H4 (cell line): ENCODE measurements around the gene CAMKK1. TPM values are rescaled to one million over a fixed set of nuclear protein-coding genes. Genes with fewer than 3 reads are reported as not detected.
A peak's percentile ranks its signal among the peaks of the same experiment; 100 is the strongest.
"Not testable (repeated sequence)": the region's sequence is repeated elsewhere in the genome, so short reads cannot be mapped to it uniquely, and the experiment has no call there.

ENCODE experiments used
- DNase-seq: peaks from one replicate; pipeline ENCODE4 v3.0.0-alpha.2; 2015; ENCODE audit warnings: low spot score
- total RNA-seq: library from RNA; depleted of rRNA; stranded (reverse); fragments of >200 nt; shearing (Covaris generic); gene quantifications from 2 replicates; pipeline ENCODE4 v1.2.3, GENCODE V29; 2014

The CAMKK1 gene
- total RNA-seq, 1 experiment from 2014 or later, result 2.7 TPM

DNA sequence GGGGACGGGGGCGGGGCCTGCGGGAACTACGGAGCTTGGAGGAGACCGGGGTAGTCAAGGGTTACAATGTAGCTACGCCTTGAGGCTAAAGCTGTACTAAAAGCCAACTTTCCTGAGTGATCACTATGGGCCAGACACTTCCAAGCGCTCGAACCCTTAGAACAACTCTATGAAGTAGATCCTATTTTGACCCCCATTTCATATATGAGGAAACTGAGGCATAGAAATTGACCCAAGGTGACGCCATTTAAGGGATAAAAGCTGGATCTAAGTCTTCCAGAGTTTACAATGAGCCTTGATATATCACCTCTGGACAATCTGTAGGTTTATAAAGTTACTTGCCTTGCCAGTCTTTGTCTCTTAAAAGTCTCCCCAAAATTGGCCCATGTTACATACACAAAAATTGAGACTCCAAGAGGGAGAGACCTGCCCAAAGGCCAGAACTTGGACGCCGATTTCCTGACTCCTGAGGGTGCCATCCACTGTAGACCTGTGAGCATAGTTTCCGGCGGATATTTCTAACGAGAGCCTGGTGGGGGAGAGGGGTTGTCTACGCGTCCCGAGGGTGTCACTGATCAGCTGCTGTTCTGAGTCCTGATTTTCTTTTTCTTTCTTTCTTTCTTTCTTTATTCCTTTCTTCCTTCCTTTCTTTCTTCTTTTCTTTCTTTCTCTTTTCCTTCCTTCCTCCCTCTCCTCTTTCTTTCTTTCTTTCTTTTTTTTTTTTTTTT, 46.3 kb downstream of the CAMKK1 start:
- no peak for DNase-seq

DNA sequence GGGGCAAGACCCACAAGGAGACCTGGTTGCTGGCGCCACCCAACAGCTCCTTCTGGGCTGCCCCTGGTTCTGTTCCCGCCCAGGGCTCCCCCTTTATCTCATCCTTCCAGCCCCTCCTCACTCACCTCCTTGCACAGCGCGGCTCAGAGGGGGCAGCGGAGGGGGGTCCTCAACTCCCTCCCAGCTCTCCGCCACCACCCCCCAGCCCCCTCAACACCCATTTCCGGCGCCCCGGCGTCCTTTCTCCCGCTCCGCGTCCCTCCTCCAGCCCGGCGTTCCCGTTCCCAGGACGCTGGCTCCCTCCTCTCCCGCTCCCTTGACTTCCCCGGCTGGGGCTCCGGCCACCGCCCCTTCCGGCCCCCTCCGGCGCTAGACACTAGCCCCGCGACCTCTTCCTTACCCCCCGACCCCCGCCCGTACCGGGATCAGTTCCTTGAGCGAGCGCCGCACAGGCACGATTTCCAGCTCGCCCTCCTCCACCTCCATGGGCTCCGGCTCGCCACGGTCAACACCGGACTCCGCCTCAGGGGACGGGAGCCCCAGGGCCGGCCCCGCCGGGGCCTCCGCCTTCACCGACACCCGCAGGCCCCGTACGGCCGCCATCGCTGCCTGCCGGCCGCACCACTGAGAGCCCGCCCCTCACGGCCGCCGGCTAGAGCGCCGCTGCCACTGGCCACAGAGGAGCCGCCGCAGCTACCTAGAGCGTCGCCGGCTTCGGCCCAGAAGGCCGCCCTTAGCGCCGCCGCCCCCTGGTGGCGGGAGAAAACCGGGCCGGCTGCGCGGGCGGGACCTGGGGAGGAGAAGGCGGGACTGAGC, 47.0 kb downstream of the CAMKK1 start, which contains the start of gene NCBP3:
Gene NCBP3 (minus strand): TSS at position 626 of the 816 bp plus-strand sequence. CDS start 23 bp downstream, at position 603.
- peak; percentile 71 for DNase-seq

DNA sequence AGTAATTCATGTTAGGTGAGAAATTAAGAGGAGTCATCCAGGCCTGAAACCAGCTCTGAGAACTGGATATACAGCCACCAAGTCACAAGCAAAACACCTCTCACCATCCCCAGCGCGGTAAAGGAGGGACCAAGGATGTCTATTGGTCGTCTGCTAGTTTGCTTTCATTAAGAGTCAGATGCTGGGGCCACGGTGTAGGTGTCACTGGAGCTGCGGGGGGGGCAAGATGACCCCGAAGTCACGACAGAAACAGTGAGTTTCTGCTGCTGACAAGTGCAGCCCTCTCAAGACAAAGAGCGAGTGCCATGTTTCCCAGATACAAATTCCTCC, 47.6 kb downstream of the CAMKK1 start:
- no peak for DNase-seq

DNA sequence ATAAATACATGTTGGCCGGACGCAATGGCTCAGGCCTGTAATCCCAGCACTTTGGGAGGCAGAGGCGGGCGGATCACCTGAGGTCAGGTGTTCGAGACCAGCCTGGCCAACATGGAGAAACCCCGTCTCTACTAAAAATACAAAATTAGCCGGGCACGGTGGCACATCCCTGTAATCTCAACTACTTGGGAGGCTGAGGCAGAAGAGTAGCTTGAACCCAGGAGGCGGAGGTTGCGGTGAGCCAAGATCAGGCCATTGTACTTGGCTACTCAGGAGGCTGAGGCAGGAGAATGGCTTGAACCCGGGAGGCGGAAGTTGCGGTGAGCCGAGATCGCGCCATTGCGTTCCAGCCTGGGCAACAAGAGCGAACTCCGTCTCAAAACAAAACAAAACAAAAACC, 48.3 kb downstream of the CAMKK1 start:
- not testable (repeated sequence) for DNase-seq

DNA sequence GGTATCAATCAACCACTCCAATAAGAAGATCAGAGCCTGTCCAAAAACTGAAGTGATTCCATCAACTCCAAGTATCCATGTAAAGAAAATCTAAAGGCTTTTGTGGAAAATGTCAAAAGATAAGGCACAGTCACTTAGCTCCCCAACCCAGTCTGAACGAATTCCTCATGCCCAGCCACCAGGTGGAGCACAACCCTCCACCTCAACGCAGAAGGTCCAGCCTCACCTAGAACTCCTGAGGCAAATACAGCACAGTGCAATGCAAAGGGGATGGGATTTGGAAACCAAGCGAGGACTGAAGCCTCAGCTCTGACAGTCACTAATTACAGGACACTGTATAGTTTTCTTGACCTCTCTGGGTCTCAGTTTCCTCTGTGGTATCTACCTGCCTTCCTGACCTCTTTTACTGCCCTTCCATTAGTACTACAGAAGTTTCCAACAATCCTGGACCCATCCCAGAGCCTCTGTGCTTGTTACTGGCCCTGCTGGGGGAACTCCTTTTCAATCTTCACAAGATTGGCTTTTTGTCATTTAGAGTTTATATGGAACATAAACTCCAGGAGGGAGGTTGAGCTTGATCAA, 48.8 kb downstream of the CAMKK1 start:
- peak; percentile 27 for DNase-seq

DNA sequence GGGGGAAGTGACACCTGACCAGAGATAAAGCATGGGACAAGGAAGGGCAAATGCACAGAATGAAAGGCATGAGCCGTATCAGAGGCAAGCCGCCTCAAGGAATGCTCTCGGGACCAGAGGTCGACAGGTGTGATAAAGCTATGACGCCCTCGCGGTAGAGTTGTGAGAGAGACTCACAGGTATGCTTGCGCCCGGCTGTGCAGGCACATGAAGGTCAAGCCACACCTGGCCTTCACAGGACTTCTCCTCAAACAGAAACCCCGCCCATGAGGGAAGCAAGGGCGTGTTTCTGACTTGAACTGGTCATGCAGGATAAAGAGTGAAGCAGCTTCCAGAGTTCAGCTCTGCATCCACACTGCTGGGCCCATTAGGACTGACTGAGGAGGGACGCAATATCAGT, 54.6 kb downstream of the CAMKK1 start:
- DNase-seq, result no peak

DNA sequence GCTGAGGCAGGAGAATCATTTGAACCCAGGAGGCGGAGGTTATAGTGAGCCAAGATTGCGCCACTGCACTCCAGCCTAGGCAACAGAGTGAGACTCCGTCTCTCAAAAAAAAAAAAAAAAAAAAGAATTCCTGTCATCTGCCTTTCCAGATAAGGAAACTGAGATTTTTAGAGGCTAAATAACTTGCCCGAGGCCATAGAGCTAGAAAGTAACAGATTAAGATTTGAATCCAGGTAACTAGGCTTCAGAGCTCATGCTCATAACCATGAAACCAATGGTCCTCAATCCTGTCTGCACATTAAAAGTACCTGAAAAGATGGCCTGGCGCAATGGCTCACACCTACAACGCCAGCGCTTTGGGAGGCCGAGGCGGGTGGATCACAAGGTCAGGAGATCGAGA, 56.3 kb downstream of the CAMKK1 start:
- no peak for DNase-seq

DNA sequence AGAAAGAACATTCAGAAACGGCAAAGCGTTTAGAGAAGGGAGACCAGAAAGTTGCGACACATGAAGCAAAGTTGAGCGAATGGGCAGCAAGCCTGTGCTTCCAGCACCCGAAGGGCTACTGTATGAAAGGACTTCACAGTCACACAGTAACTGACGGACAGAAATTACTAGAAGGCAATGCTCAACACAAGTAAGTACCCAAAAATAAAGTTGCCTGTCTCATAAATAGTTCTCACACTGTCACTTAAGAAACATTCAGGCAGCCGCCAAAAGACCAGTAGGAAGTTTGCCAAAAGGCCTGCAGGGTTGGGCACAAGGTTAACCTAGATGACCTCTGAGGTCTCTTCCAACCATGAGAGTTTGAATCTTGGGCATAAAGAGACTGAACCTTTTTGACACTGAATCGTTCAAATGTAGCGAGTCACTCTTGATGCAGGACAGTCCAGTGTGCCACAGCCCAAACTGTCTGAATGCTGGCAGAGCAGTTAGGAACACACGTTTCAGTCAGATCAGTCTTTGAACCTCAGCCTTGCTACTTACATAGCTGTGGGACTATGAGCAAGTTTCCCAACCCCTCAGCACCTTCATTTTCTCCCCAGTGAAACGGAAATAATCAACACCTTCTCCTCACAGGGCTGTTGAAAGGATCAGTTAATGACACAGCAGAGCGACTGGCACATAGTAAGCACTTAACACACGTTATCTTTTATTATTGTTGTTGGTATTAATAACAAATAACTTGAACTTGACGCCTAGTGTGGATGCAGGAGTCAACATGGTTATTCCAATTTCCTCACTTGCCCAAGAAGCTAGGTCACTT, 57.2 kb downstream of the CAMKK1 start:
- DNase-seq, result no peak

DNA sequence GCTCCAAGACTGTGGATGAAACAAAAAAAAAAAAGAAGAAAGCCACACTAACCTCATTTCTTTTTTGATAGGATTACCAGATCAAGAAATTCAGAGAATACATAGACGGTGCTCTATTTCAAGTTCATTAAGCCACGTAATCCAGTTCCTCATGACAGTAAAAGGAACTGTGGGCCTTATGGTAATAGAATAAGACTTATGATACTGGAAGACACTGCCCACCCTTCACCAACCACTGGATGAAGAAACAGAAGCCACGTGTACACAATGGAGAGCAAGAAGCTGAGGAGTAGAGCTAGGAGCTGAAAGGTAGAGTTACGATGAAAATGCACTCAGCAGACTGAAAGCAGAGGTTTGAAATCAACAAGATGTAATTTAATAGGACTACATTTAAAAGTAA, 58.0 kb downstream of the CAMKK1 start:
- DNase-seq, result no peak

DNA sequence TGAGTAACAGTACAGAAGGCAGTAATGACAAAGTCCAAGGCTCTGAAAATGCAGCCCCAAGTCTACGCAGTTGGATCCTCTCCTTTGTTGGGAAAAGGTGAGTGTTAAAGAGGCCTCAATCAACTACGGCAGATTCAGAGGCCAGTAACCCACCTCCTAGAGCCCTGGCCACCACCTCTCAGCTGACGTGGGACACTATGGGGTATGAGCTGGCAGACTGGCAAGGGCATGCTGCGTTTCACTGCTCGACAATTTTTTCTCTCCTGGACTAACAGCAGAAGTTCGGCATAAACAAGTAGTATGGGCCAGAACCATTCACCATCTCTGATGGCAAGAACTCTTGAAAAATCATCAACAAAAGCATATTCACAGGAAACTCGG, 64.0 kb downstream of the CAMKK1 start:
- DNase-seq, result no peak

DNA sequence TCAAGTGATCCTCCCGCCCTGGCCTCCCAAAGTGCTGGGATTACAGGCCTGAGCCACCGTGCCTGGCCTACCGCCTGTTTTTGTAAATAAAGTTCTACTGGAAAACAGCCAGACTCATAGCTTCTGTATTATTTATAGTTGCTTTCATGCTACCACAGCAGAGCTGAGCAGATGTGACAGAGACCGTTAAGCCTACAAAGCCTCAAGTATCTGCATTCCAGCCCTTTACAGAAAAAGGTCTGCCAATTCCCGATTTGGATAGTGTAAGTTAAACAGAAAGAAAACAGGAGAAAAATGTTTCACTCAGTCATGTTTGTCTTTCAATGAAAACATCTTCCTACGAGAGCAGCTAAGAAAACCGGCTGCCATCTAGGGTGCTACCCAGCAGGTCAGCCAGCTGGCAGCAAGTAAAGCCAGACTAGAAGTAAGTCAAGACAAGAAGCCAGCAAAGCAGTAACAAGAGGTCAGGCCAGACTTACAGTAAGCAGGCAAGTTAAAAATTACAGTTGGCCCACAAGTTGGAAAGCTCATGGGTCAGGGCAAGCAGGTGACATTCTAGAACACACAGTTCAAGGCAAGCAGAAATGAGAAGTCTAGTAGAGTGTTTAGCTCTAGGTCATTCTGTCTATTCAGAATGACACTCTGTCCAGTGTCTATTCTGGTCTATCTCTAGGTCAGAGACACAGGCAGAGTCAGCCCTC, 64.6 kb downstream of the CAMKK1 start:
- no peak for DNase-seq

DNA sequence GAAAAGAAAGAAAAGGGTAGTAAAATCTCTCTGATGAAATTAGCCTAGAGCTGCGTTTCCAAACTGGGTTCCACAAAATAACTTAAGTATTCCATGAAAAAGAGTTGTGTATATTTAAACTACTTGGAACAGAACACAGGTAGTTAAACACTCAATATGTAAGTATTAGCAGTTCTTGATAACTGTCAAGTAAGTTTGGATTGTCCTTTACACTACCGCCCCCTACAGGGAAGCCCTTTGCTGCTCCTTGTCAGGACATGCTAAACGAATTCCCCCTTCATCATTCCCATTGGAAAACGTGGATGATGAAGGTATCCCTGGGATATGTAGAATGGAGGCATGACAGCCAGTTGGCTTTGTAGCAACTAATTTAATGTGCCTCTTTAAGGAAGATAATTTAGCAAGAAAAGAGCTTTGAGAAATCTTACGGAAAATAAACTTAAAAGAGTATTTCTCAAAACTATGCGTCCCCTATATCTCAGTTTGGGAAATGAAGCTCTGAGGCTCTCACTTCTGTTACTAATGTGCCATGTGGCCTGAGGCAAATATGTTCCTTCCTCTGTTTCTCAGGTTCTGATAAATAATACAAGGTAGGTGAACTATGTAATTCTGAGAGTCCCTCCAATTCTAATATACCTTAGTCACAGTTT, 65.6 kb downstream of the CAMKK1 start:
- DNase-seq, result peak; percentile 11

DNA sequence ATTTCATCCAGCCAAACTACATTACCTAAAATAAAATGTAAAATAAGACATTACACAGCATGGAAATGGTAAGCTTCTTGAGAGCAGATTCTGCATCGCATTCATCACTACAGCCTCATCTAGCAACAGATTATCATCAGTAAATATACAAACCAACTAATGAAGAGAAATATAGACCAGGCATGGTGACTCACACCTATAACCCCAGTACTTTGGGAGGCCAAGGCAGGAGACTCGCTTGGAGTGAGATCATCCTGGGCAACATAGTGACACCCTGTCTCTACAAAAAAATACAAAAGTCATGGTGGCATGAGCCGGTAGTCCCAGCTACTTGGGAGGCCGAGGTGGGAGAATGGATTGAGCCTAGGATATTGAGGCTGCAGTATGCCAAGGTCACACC, 66.7 kb downstream of the CAMKK1 start:
- DNase-seq, result no peak

DNA sequence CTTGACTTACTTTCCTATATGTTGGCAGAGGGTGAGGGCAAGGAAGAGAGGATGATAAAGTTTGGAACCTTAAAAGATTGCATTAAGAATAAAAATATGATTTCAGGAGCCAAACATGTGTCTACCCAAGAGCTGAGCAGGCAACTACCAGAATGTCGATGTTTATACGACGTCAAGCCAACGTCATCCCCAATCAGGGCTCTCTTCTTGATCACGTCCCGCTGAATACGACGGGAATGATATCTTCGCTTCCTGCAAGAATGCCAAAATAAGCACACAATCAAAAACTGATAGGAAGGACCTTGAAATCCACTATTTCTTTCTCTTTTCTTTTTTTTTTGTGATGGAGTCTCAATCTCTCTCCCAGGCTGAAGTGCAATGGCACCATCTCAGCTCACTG, 71.8 kb downstream of the CAMKK1 start:
- DNase-seq, result no peak

DNA sequence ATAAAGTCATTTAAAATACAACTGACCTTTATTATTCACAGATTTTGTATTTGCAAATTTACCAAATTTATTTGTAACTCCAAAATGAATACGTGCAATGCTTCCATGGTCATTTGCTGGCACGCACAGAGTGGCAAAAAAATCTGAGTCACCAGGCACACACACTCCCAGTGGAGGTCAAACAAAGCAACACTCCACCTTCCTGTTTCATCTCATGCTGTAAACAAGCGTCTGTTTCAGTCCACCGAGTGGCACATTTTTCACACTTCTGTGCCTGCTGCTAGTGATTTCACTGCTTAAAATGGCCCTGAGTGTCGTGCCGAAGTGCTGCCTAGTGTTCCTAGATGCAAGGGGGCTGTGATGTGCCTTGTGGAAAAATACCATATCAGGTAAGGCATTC, 74.1 kb downstream of the CAMKK1 start:
- no peak for DNase-seq

DNA sequence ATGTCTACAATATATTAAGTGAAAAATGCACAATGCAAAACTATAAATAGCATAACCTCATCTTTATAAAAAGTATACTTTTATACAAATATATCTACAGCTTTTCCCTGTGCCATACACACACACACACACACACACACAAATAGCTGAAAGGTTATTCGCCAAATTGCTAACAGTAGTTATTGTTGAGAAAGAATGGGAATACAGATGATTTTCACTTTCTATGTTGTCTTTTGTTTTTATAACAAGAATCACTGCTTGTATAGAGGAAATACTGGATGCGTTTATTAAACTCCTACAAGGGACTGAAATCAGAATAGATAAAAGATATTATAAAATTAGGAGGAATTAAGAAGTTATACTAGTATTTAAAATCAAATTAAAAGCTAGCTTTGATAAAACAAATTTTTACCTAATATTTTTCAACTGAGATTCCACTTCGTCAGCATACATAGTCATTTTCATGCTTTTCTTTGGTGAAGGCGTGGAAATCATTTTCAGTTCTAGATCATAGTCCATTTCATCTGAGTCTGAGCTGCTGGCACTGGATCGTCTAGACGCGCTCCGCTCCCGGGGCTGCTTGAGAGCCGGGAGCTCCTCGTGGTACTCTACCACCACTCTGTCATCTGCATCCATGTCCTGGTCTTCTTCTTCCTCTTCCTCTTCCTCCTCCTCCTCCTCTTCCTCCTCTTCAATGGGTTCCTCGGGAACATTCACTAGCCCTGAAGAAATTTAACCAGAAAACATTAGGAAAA, 74.8 kb downstream of the CAMKK1 start:
- DNase-seq, result no peak

DNA sequence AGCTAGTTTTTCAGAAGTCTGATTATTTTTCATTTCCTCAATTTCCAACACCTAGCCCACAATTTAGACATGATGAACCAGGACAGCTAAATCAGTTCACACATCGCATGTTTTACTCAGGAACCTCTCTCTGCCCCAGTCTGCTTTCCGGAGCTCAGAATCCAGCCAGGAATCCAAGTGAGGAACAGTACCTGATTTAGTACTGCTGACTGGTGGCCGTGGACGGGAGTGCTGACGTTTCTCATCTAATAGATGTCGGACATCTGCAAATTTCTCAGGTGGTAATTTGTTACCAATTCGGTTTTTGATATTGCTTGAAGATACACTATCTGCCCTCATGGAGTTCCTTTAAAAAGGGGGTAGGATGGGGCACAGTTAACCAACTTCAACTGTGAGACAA, 76.9 kb downstream of the CAMKK1 start:
- no peak for DNase-seq

DNA sequence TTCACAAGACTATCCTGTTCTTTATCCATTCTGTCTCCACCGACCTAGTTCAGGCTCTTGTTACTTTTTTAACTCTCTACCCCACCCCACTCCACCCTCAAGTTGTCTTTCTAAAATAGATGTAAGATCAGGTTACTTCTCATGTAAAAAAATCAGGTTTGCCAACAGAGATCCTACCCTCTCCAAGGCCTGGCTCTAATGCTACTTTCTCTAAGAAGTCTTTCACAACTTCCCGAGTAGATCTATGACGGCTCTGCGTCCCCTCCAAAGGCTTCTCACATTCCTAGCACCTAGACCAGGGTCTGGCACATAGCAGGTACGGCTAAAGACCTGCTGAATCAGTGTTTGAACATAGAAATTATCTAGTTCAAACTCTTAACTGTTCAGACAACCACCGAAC, 77.7 kb downstream of the CAMKK1 start:
- no peak for DNase-seq

DNA sequence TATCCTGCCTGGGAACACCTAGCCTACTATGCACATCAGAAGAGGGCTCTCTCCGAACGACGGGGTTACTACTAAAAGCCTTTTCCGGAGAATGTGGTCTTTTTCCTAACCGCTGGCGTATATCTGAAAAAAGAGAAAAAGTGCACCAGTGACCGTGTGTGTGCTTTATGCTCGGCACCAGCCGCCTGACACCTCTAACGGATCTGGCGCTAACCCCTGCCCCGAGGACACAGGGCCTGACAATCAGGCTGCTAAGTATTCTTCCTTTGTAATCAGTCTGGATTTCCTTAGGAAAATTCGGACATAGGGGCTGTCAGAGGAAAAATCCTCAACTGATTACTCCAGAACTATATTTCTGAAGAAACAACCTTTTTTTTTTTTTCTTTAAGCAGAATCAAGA, 78.5 kb downstream of the CAMKK1 start:
- no peak for DNase-seq

DNA sequence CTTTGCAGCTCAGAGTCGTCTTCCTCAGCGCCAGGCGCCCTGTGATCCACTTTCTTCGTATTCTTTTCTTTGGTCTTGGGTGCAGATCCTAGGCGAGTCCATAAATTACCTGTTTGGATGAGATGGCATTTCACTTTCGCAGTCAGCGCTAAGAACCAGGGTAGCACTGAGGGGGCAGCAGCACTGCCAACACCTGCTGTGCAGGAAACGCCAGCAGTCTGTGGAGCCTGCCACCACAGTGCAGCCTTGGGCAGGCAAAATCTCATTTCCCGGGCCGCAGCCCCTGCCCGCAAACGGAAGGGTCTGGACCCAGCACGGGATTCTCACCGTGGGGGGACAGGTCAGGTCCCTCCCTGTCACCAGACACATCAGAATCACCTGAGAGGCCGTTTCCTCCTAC, 79.7 kb downstream of the CAMKK1 start:
- no peak for DNase-seq
